GM10847 (cell line): ENCODE measurements around the gene ART1.

Experiments used
- POLR2A ChIP-seq: IDR thresholded peaks from 2 replicates; pipeline ENCODE4 v1.6.1; 2011; ENCODE audit not compliant: insufficient read length; ENCODE audit errors: extremely low read depth

Gene ART1

GRCh38 chr11:3659595-3660515, 14.9 kb downstream of the ART1 start:
- TF ChIP-seq POLR2A, result no peak

DNA sequence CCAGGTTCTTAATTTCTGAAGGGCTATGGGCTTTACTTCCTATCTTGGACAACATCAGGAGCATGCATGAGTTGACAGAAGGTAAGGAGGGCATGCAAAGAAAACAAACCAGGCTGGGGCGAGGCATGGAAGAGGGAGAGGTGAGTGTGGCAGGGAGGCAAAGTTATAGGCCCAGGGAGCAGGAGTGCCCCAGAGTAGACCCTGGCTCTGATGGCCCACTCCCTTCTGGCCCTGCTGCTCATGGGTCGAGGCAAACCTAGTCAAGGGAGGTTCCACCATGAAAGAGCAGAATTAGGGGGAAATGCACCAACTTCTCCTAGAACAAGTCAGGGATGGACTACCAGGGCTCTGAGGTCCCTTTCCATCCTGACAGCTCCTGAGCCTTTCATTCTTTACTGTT, 16.0 kb downstream of the ART1 start:
- TF ChIP-seq POLR2A, result no peak

DNA sequence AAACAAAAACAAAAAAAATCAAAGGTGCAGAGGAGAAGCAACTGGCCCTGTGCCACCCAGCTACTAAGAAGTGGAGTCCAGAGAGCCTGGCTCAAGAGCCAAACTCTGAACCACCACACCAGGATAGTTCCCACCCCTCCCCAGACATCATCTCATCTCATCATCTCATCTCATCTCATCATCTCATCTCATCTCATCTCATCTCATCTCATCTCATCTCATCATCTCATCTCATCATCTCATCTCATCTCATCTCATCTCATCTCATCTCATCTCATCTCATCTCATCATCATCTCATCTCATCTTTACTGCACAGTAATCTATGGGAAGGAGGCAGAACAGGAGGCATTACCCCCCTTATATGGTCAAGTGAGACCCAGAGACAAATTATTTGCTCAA, 17.9 kb downstream of the ART1 start:
- TF ChIP-seq POLR2A, result no peak

DNA sequence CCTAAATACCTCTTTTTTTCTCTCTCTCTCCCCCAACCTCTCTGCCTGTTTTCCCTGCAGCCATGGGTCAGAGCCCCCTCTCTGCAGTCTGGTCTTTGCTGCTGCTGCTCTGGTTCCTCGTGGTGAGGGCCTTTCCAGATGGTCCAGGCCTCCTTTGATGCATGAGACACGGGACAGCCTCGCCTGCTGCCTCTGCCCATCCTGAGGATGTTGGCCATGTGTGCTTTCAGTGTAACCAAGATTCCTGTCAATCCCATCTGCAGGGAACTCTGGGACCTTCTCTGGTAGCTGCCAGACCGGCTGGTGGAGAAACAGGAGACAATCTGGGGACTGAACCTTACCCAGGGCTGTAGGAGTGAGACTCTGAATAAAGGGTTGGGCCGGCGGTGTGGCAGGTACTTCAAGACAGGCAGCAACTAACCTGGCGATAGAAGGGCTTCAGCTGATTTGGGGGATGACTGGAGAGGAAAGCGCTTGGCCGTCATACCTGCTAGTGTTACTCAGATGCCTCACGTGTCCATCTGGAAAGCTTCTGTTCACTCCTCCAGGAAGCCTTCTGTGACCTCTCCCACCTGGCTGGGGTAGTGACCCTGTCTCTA, 19.2 kb downstream of the ART1 start:
- TF ChIP-seq POLR2A, result no peak

- TF ChIP-seq POLR2A, result no peak
Observed at GRCh38 chr11:3665336-3666022, 20.6 kb downstream of the ART1 start.

DNA sequence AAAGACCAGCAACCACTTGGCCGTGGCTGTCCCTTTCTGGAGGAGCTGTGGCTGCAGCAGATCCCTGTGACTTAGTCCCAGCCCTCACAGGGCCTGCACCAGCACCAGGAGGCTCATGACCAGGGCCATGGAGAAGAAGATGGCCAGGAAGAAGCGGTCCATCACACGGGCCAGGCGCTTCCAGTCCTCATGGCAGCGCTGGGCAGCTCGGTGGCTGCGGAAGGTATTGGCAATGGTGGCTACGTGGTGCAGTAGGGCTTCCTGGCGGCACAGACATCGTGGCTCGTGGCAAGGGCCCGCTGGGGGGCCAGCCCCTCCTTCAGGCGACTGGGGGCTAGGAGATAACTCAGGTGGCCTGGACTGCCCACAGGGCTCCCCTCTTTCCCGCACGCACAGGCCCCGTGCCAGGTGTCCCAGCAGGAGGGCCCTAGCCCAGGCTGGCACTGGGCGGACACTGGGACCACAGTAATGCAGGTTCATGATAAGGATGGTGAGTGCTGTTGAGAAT, 21.1 kb downstream of the ART1 start:
- TF ChIP-seq POLR2A, result no peak

DNA sequence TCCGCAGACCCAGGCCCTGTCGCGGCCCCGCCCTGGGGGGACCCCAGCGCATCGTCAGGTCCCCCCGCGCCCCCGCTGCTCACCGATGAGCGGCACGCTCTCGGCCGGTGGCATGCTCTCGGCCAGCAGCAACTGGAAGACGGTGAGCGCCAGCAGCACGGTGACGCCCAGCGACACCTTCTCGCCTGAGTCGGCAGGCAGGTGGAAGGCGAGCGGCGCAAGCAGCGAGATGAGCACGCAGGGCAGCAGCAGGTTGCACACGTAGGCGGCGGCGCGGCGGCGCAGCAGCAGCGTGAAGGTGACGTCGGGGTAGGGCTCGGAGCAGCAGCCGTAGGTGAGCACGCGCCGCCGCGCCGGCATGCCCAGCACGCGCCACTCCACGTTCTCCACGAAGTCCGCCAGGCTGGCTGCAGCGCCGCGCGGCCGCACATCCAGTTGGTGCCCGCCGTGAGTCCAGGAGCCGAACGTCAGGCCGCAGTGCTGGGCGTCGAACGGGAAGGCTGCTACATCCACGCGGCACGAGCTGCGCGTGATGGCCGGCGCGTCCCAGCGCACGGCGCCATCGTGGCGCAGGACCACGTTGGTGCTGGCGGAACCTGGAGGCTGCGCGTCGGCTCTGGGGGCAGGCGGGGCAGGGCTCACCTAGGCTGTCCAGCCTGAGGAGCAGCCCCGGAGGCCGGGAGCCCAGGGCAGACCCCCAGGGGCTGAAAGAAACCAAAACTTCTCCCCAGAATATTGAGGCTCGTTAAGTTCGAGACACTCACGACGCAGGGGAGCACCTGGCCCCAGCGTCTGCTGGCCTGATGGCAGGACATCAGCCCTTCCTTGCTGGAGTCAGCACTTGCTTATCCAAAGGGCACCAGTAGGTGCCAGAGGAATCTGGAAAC, 22.5 kb downstream of the ART1 start:
- no peak for TF ChIP-seq POLR2A

GRCh38 chr11:3669128-3669527, 24.2 kb downstream of the ART1 start:
- TF ChIP-seq POLR2A, result no peak

DNA sequence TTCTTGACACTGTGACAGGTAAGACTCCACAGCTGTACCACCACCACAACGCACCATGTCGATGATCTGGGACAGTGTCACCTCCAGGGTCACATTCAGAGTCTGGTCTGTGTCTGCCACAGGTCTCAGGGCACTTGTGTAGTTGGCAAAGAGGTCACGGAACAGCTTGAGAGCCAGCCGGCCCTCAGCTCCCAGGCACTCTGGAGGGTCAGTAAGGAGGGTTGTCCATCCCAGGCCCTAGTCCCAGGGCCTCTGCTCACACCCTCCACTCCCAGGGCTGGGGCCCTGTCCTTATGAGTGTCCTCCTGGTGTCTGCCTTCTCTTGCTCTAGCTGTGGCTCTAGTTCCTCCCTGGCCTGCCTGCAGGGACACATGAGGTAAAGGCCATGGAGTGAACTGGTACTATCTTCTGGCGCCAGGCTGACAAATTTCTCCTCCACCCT, 24.8 kb downstream of the ART1 start:
- TF ChIP-seq POLR2A, result no peak

GRCh38 chr11:3671334-3672254, 26.7 kb downstream of the ART1 start, which contains the start of gene CHRNA10:
Gene CHRNA10, minus strand, starts transcription at chr11:3671384. Its CDS starts 72 bp downstream, at chr11:3671312.
- no peak for TF ChIP-seq POLR2A

GRCh38 chr11:3674189-3674588, 29.3 kb downstream of the ART1 start:
- TF ChIP-seq POLR2A, result no peak

DNA sequence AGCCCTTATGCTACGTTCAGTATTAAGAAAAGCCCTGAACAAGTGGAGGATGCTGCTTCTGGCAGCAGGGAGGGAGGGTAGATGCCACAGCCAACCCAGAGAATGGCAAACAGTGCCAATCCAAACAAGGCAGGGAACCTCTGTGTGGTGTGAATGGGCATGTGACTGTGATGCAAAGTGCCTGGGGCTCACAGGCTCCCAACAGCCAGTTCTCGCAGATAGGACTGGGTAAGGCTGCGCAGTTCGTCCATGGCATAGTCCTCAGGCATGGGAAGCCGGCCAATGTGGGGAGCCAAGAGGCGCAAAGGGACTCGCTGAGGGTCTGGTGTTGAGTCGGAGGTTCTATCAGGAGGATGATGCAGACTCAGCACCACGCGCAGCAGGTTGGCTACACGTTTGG, 31.0 kb downstream of the ART1 start:
- TF ChIP-seq POLR2A, result no peak

DNA sequence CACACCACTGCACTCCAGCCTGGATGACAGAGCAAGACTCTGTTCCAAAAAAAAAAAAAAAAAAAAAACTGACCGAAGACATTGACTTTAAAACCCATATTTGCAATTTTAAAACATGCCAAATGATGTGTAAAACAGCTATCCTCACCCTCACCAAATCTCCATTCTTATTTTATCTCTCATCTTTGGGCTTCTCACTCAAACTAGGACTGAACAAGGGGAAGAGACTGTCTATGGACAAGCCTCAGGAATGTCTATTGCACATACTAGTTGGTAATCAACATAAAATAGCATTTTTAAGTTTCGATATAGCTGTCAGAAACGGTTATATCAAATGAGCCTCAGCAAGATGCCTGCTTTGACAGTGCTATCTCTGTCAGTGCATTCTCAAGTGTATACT, 34.1 kb downstream of the ART1 start:
- TF ChIP-seq POLR2A, result no peak

DNA sequence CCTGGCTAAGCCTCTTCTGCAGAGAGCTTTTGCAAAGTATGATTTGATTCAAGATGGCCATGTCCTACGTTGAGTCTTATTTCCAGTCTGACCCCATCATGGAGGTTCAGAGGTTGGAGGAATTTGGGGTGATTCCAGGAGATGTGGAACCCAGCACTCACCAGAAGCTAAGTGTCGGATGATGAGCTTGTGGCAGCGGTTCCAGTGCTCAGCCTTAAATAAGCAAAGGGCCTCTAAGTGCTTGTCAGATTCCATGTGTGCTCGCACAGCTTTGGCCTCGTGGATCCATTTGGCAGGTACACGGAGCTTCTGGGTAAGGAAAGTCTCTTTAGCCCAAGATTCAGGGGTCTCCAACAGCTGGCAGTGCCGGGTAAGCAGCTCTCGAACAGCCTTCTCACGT, 38.1 kb downstream of the ART1 start:
- TF ChIP-seq POLR2A, result no peak
